ENCODE data around the gene ATOH8. TPM values are rescaled to one million over a fixed set of nuclear protein-coding genes. Genes with fewer than 3 reads are reported as not detected.

Gene ATOH8
- total and polyA plus RNA-seq, 10 of the 15 experiments (the other 5 are each of a cell fraction or from before 2014, with no cell fraction given) = 0.03 to 0.60 TPM; not detected in 8

DNA sequence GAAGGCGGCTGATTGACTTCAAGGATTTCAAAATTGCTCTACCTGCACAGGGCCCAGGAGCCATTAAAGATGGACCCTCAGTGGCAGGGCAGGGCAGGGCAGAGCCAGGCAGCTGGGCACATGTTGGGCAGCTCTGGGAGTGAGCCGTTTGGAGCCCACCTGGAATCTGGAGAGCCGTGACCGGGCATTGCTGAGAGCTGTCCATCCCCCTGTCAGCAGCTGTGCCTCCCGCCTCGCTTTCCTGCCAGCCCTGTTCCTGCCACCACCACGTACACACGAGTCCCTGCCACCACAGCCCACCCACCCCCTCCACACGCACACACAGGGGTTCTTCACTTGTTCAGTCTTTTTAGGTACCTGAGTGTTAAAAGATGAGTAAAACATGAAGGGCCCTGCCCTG, 22.9 kb downstream of the ATOH8 start (continued):
- no peak for TF ChIP-seq CUX1 (IDR thresholded peaks at IDR 0.05; ENCODE audit: insufficient replicate concordance, low read depth, low read length)
- TF ChIP-seq SPI1 (IDR thresholded peaks at IDR 0.05; ENCODE audit: borderline replicate concordance, insufficient read depth, low read depth, low read length) = no peak
- no peak for TF ChIP-seq CBX3 (IDR thresholded peaks at IDR 0.05; ENCODE audit: borderline replicate concordance, low read depth)
- no peak for TF ChIP-seq RB1 (IDR thresholded peaks at IDR 0.05; ENCODE audit: borderline replicate concordance)
- TF ChIP-seq SMC3 (IDR thresholded peaks at IDR 0.05; ENCODE audit: borderline replicate concordance, low read length) = no peak
- TF ChIP-seq SIN3A (IDR thresholded peaks at IDR 0.05; ENCODE audit: low read depth, low read length) = no peak
- no peak for TF ChIP-seq RCOR1 (conservative IDR thresholded peaks at IDR 0.05; ENCODE audit: low read depth, low read length)
- no peak for TF ChIP-seq ATF7 (IDR thresholded peaks at IDR 0.05; ENCODE audit: low read depth)

- peaks cover 0 to 2% of the 10 kb centered on the region in 2 experiments; a peak in 2 of 4 replicates for H3K27me3 ChIP-seq (replicated peaks in 1 of 2; ENCODE audit: control insufficient read depth in 2 of 2, insufficient read depth in 2 of 2, low read length in 1 of 2)
- in situ Hi-C loops (cut with MboI) = no loop called here
- no TSS peak for BruUV-seq (replicated peaks)
- H4K20me1 ChIP-seq (ENCODE audit: control insufficient read depth, insufficient read depth) = no peaks in the 10 kb centered on the region
- no peaks in the 10 kb centered on the region for H3K79me2 ChIP-seq (ENCODE audit: control insufficient read depth, insufficient read depth, low read length)
- 16% methylated on average over 8 of the region's 8 CpGs for whole genome bisulfite sequencing (ENCODE audit: insufficient coverage, insufficient replicate concordance, low lambda C conversion rate, missing lambda C conversion rate)
- no peaks in the 10 kb centered on the region for H3K36me3 ChIP-seq (ENCODE audit: control insufficient read depth in 2 of 2, insufficient read depth in 2 of 2, low read length in 1 of 2)
- CTCF ChIA-PET = interaction anchor here (0.9 kb wide), 1 partner anchor 302 kb away, joined by 3 read pairs; no protein-coding TSS in a partner anchor
- no peak for FAIRE-seq
- H3K4me2 ChIP-seq (ENCODE audit: control insufficient read depth, insufficient read depth) = no peak overlapping the region
- H2AFZ ChIP-seq (ENCODE audit: control insufficient read depth, low read depth, low read length) = no peak overlapping the region
- no peaks in the 10 kb centered on the region for H3K4me1 ChIP-seq (ENCODE audit: control insufficient read depth, insufficient read depth, low read length)
- no peak overlapping the region for H3K9ac ChIP-seq (ENCODE audit: control insufficient read depth, insufficient read depth, low read length)
- SMC1A ChIA-PET (ENCODE audit: uncharacterized antibody, unreplicated experiment) = no interaction called here
- no peaks in the 10 kb centered on the region for H3K9me3 ChIP-seq (replicated peaks; ENCODE audit: control insufficient read depth, insufficient read depth, low read length)
- POLR2A ChIA-PET = no interaction called here
- RAD21 ChIA-PET (ENCODE audit: unreplicated experiment) = no interaction called here
- intact Hi-C loops (cut with micrococcal nuclease; ENCODE audit: unreplicated experiment) = no loop called here
- no peak for DNase-seq (ENCODE audit: low read depth, low spot score)
- H3K4me3 ChIP-seq = no peak overlapping the region
- no peak for ATAC-seq
- H3K27ac ChIP-seq (ENCODE audit: control insufficient read depth, insufficient read depth) = no peak overlapping the region
- no peak for TF ChIP-seq ZNF622 (IDR thresholded peaks at IDR 0.05)
- TF ChIP-seq CUX1 (IDR thresholded peaks at IDR 0.05; ENCODE audit: insufficient replicate concordance, low read depth, low read length) = no peak
Observed at GRCh38 chr2:85777441-85777861, 23.7 kb downstream of the ATOH8 start.
